Measurements from ENCODE around the gene RPL12. TPM values are rescaled to one million over a fixed set of nuclear protein-coding genes. Genes with fewer than 3 reads are reported as not detected.

Gene RPL12
- total and polyA plus RNA-seq, 9 of the 15 experiments (the other 6 are each of a cell fraction or from before 2014, with no cell fraction given) = 1,614 to 4,558 (median 2,531) TPM

GRCh38 chr9:127474592-127474991, 23.4 kb upstream of the RPL12 start:
- peaks cover 0 to under 1% of the 10 kb centered on the region in 2 experiments; a peak in 1 of 5 replicates for H3K4me1 ChIP-seq (replicated peaks in 1 of 2; ENCODE audit: control insufficient read depth in 2 of 2, insufficient read depth in 2 of 2, low read length in 2 of 2)
- H3K36me3 ChIP-seq (ENCODE audit: control insufficient read depth, insufficient read depth, low read length) = peaks cover 23% of the 10 kb centered on the region; the same call in 1 of the 3 replicates
- no peak overlapping the region for H3K4me2 ChIP-seq (ENCODE audit: insufficient read depth, low read length)
- no peak overlapping the region for H3K4me3 ChIP-seq
- CTCF ChIA-PET (ENCODE audit: low intra/inter-chr PET ratio) = no interaction called here
- no peaks in the 10 kb centered on the region for H3K79me2 ChIP-seq (ENCODE audit: control insufficient read depth, insufficient read depth, low read length)
- H4K20me1 ChIP-seq (replicated peaks; ENCODE audit: control insufficient read depth, insufficient read depth, low read length) = no peaks in the 10 kb centered on the region
- no peaks in the 10 kb centered on the region for H3K27me3 ChIP-seq (ENCODE audit: control insufficient read depth in 2 of 2, insufficient read depth in 2 of 2, low read length in 2 of 2)
- peak overlapping the region in 1 of 2 experiments; percentile 65; a peak in 1 of 4 replicates for H3K9ac ChIP-seq (ENCODE audit: insufficient read depth in 1 of 2, low read depth in 2 of 2, low read length in 2 of 2)
- POLR2A ChIA-PET = interaction anchor here (0.5 to 1.2 kb wide), 2 partner anchors 9 to 598 kb away, joined by 3 to 5 read pairs; no protein-coding TSS in a partner anchor
- intact Hi-C loops (cut with micrococcal nuclease) = no loop called here
- no peak for TF ChIP-seq BRCA1 (IDR thresholded peaks at IDR 0.05)
- no peak for TF ChIP-seq BRCA1 (CRISPR knock-in tag; IDR thresholded peaks at IDR 0.05)
- no peak for TF ChIP-seq CBFA2T2 (conservative IDR thresholded peaks at IDR 0.05)
- TF ChIP-seq ZNF124 (CRISPR knock-in tag; IDR thresholded peaks at IDR 0.05) = no peak
- TF ChIP-seq NFIC (IDR thresholded peaks at IDR 0.05) = no peak
- no peak for TF ChIP-seq FOSL1 (tag; conservative IDR thresholded peaks at IDR 0.05)
- no peak for TF ChIP-seq CREB3 (tag; conservative IDR thresholded peaks at IDR 0.05; ENCODE audit: low read depth)
- no peak for TF ChIP-seq ZNF407 (IDR thresholded peaks at IDR 0.05; ENCODE audit: low read depth)
- no peak for TF ChIP-seq TAF9B (IDR thresholded peaks at IDR 0.05; ENCODE audit: partially characterized antibody)
- no peak for TF ChIP-seq PRPF4 (IDR thresholded peaks at IDR 0.05; ENCODE audit: insufficient read depth, low read depth, low read length, poor library complexity, severe bottlenecking)
- no peak for TF ChIP-seq SIX5 (IDR thresholded peaks at IDR 0.05; ENCODE audit: borderline replicate concordance in 1 of 2, insufficient read depth in 1 of 2, low read depth in 1 of 2, low read length in 2 of 2)
- TF ChIP-seq SP2 (IDR thresholded peaks at IDR 0.05; ENCODE audit: extremely low read depth, low read depth, low read length, poor library complexity, severe bottlenecking) = no peak
- no peak for TF ChIP-seq PHF20 (IDR thresholded peaks at IDR 0.05; ENCODE audit: partially characterized antibody)
- TF ChIP-seq ZNF384 (IDR thresholded peaks at IDR 0.05; ENCODE audit: low read depth, low read length) = no peak
- no TSS peak for BruUV-seq (replicated peaks)
- no peaks in the 10 kb centered on the region for H3K9me1 ChIP-seq (ENCODE audit: control insufficient read depth, insufficient read depth, low read length)
- H2AFZ ChIP-seq (ENCODE audit: low read depth, low read length) = no peak overlapping the region
- no peaks in the 10 kb centered on the region for H3K9me3 ChIP-seq (replicated peaks; ENCODE audit: control insufficient read depth, insufficient read depth, low read depth, low read length)
- in situ Hi-C loops (cut with MboI) = no loop called here
- no peak for ATAC-seq
- no peak for DNase-seq (ENCODE audit: extremely low read depth in 1 of 4, low spot score in 3 of 4)
- no peak for FAIRE-seq
- WGBS (ENCODE audit: insufficient coverage, low coverage, missing lambda C conversion rate) = 91% methylated on average over 5 of the region's 5 CpGs
- no peak overlapping the region for H3K27ac ChIP-seq (ENCODE audit: extremely low read depth, low read depth, low read length)

Data from K562 (cell line).